Spleen (tissue), 7 donors: Measurements from ENCODE around the gene RCN1.

Source experiments
- POLR2A ChIP-seq, 3 donors: fragments of 450-650 bp; IDR thresholded peaks; one replicate each; pipeline ENCODE4 v1.5.1; 2017; ENCODE audit warnings: antibody characterized with exemption in 3 of 3, mild to moderate bottlenecking in 1 of 3
- TF ChIP-seq, protein P1 (sequence below), 11 experiments: fragments of 200-600 bp in 7 of 11; fragments of 450-650 bp in 4 of 11; sonication (generic) in 4 of 11; IDR thresholded peaks in 8 of 11; conservative IDR thresholded peaks in 3 of 11; 1 replicate in 7 of 11; 2 replicates in 4 of 11; pipeline versions ENCODE4 v1.4.0 to v1.8.0; 2016 to 2021; ENCODE audit warnings: antibody characterized with exemption in 11 of 11, inconsistent platforms in 4 of 11, mild to moderate bottlenecking in 1 of 11
- donor health status: DM: no; HTN: no; CAD: no; lungs with moderate emphysema.
- donor health status: DM: no; HTN: no; CAD: no.
- donor health status: DM: no; HTN: no; CAD: no.

- TF ChIP-seq, protein P1, sequence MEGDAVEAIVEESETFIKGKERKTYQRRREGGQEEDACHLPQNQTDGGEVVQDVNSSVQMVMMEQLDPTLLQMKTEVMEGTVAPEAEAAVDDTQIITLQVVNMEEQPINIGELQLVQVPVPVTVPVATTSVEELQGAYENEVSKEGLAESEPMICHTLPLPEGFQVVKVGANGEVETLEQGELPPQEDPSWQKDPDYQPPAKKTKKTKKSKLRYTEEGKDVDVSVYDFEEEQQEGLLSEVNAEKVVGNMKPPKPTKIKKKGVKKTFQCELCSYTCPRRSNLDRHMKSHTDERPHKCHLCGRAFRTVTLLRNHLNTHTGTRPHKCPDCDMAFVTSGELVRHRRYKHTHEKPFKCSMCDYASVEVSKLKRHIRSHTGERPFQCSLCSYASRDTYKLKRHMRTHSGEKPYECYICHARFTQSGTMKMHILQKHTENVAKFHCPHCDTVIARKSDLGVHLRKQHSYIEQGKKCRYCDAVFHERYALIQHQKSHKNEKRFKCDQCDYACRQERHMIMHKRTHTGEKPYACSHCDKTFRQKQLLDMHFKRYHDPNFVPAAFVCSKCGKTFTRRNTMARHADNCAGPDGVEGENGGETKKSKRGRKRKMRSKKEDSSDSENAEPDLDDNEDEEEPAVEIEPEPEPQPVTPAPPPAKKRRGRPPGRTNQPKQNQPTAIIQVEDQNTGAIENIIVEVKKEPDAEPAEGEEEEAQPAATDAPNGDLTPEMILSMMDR (IDR thresholded peaks at IDR 0.05 in 8 of 11, conservative IDR thresholded peaks at IDR 0.05 in 3 of 11), result no peak
- no peak for TF ChIP-seq POLR2A (IDR thresholded peaks at IDR 0.05)
Measured at GRCh38 chr11:32073644-32074026, 17.2 kb upstream of the RCN1 start.
